Activated T-helper 17 cell treated with anti-CD3 and anti-CD28 coated beads, Interleukin-2, amount 50 U/mL, for 72 hours (primary cell): ENCODE measurements around the gene RIPK1. TPM values are rescaled to one million over a fixed set of nuclear protein-coding genes. Genes with fewer than 3 reads are reported as not detected.
"Not testable (repeated sequence)": the region's sequence is repeated elsewhere in the genome, so short reads cannot be mapped to it uniquely, and the experiment has no call there.

ENCODE experiments used
- ATAC-seq: fragments of 150-1000 bp; cut with Tn5 transposase; replicated peaks from 2 replicates; pipeline ENCODE4 v1.10.0; 2021; ENCODE audit warnings: mild to moderate bottlenecking, moderate library complexity
- H3K27ac Mint-ChIP-seq: one replicate; pipeline ENCODE4 v1.8.0; 2022; ENCODE audit warnings: mixed read lengths
- H3K27me3 Mint-ChIP-seq: one replicate; pipeline ENCODE4 v1.8.0; 2022; ENCODE audit warnings: mixed read lengths
- H3K36me3 Mint-ChIP-seq: one replicate; pipeline ENCODE4 v1.8.0; 2022; ENCODE audit warnings: low read depth, mild to moderate bottlenecking, mixed read lengths
- H3K4me1 Mint-ChIP-seq: one replicate; pipeline ENCODE4 v1.8.0; 2022; ENCODE audit warnings: mixed read lengths
- H3K4me3 Mint-ChIP-seq: one replicate; pipeline ENCODE4 v1.8.0; 2022; ENCODE audit warnings: mild to moderate bottlenecking, mixed read lengths
- H3K9me3 Mint-ChIP-seq: one replicate; pipeline ENCODE4 v1.8.0; 2022; ENCODE audit warnings: mixed read lengths
- total RNA-seq, 2 donors: library from RNA; stranded (reverse); gene quantifications; one replicate each; pipeline ENCODE4 v1.2.3, GENCODE V29; 2022

Gene RIPK1
- total RNA-seq, 2 donors from 2014 or later: 17.5 to 18.2 TPM

GRCh38 chr6:3036861-3037637, 31.2 kb upstream of the RIPK1 start:
- Mint-ChIP-seq H3K27me3 (no peaks in the 10 kb centered on the region), H3K4me1 (no peaks in the 10 kb centered on the region), H3K4me3 (no peak overlapping the region), H3K9me3 (no peaks in the 10 kb centered on the region), H3K36me3 (no peaks in the 10 kb centered on the region), H3K27ac (no peak overlapping the region)
- ATAC-seq: no peak

GRCh38 chr6:3037638-3038365, 30.5 kb upstream of the RIPK1 start:
- H3K36me3 Mint-ChIP-seq: no peaks in the 10 kb centered on the region
- H3K9me3 Mint-ChIP-seq: no peaks in the 10 kb centered on the region
- H3K27me3 Mint-ChIP-seq: no peaks in the 10 kb centered on the region
- H3K27ac Mint-ChIP-seq: no peak overlapping the region
- H3K4me1 Mint-ChIP-seq: no peaks in the 10 kb centered on the region
- no peak for ATAC-seq
- H3K4me3 Mint-ChIP-seq: no peak overlapping the region

- no peaks in the 10 kb centered on the region for H3K27me3 Mint-ChIP-seq
- H3K4me3 Mint-ChIP-seq: no peak overlapping the region
- H3K4me1 Mint-ChIP-seq: no peaks in the 10 kb centered on the region
- H3K9me3 Mint-ChIP-seq: no peaks in the 10 kb centered on the region
- H3K36me3 Mint-ChIP-seq: no peaks in the 10 kb centered on the region
- no peak overlapping the region for H3K27ac Mint-ChIP-seq
- ATAC-seq: no peak
Observed at GRCh38 chr6:3039384-3039783, 28.9 kb upstream of the RIPK1 start.

GRCh38 chr6:3041147-3041546, 27.1 kb upstream of the RIPK1 start:
- Mint-ChIP-seq H3K27ac (no peak overlapping the region), H3K9me3 (no peaks in the 10 kb centered on the region), H3K36me3 (no peaks in the 10 kb centered on the region), H3K4me1 (no peaks in the 10 kb centered on the region), H3K4me3 (no peak overlapping the region), H3K27me3 (no peaks in the 10 kb centered on the region)
- no peak for ATAC-seq

- Mint-ChIP-seq H3K4me1 (no peaks in the 10 kb centered on the region), H3K9me3 (no peaks in the 10 kb centered on the region), H3K27ac (no peak overlapping the region), H3K27me3 (no peaks in the 10 kb centered on the region), H3K4me3 (no peak overlapping the region), H3K36me3 (no peaks in the 10 kb centered on the region)
- ATAC-seq: no peak
Observed at GRCh38 chr6:3041606-3042005, 26.7 kb upstream of the RIPK1 start.

GRCh38 chr6:3045369-3045768, 22.9 kb upstream of the RIPK1 start:
- ATAC-seq: no peak
- Mint-ChIP-seq H3K36me3 (no peaks in the 10 kb centered on the region), H3K27ac (no peak overlapping the region), H3K4me1 (no peaks in the 10 kb centered on the region), H3K9me3 (no peaks in the 10 kb centered on the region), H3K4me3 (no peak overlapping the region), H3K27me3 (no peaks in the 10 kb centered on the region)

- no peak overlapping the region for H3K27ac Mint-ChIP-seq
- no peaks in the 10 kb centered on the region for H3K36me3 Mint-ChIP-seq
- no peak for ATAC-seq
- H3K27me3 Mint-ChIP-seq: no peaks in the 10 kb centered on the region
- no peaks in the 10 kb centered on the region for H3K4me1 Mint-ChIP-seq
- H3K9me3 Mint-ChIP-seq: no peaks in the 10 kb centered on the region
- no peak overlapping the region for H3K4me3 Mint-ChIP-seq
Observed at GRCh38 chr6:3045777-3046176, 22.5 kb upstream of the RIPK1 start.

GRCh38 chr6:3046295-3046694, 22.0 kb upstream of the RIPK1 start:
- no peaks in the 10 kb centered on the region for H3K36me3 Mint-ChIP-seq
- H3K27me3 Mint-ChIP-seq: no peaks in the 10 kb centered on the region
- H3K4me3 Mint-ChIP-seq: no peak overlapping the region
- H3K4me1 Mint-ChIP-seq: no peaks in the 10 kb centered on the region
- no peak for ATAC-seq
- H3K9me3 Mint-ChIP-seq: no peaks in the 10 kb centered on the region
- no peak overlapping the region for H3K27ac Mint-ChIP-seq

GRCh38 chr6:3048009-3048408, 20.3 kb upstream of the RIPK1 start:
- H3K9me3 Mint-ChIP-seq, H3K27ac Mint-ChIP-seq, H3K4me3 Mint-ChIP-seq, H3K27me3 Mint-ChIP-seq, H3K4me1 Mint-ChIP-seq, ATAC-seq, H3K36me3 Mint-ChIP-seq: not testable (repeated sequence)

- Mint-ChIP-seq H3K4me3 (peak overlapping the region; percentile 73), H3K27ac (peak overlapping the region; percentile 9), H3K36me3 (no peaks in the 10 kb centered on the region), H3K4me1 (peaks cover 8% of the 10 kb centered on the region), H3K27me3 (no peaks in the 10 kb centered on the region), H3K9me3 (no peaks in the 10 kb centered on the region)
- no peak for ATAC-seq
Observed at GRCh38 chr6:3052481-3053230, 15.6 kb upstream of the RIPK1 start.

GRCh38 chr6:3053231-3053508, 15.1 kb upstream of the RIPK1 start:
- no peaks in the 10 kb centered on the region for H3K36me3 Mint-ChIP-seq
- H3K4me3 Mint-ChIP-seq: peak overlapping the region; percentile 73
- ATAC-seq: no peak
- H3K27me3 Mint-ChIP-seq: no peaks in the 10 kb centered on the region
- H3K9me3 Mint-ChIP-seq: no peaks in the 10 kb centered on the region
- peak overlapping the region; percentile 9 for H3K27ac Mint-ChIP-seq
- peaks cover 8% of the 10 kb centered on the region for H3K4me1 Mint-ChIP-seq

GRCh38 chr6:3054229-3055157, 13.8 kb upstream of the RIPK1 start:
- H3K4me3 Mint-ChIP-seq: peak overlapping the region; percentile 73
- peaks cover 14% of the 10 kb centered on the region for H3K4me1 Mint-ChIP-seq
- not testable (repeated sequence) for H3K27ac Mint-ChIP-seq

GRCh38 chr6:3055158-3055499, 13.2 kb upstream of the RIPK1 start:
- H3K36me3 Mint-ChIP-seq, H3K9me3 Mint-ChIP-seq, H3K27me3 Mint-ChIP-seq, H3K27ac Mint-ChIP-seq, ATAC-seq: not testable (repeated sequence)
- Mint-ChIP-seq H3K4me3 (peak overlapping the region; percentile 73), H3K4me1 (peaks cover 14% of the 10 kb centered on the region)

More at GRCh38 chr6:3054229-3055157, 13.8 kb upstream of the RIPK1 start:
- not testable (repeated sequence) for H3K27me3 Mint-ChIP-seq, H3K9me3 Mint-ChIP-seq, H3K36me3 Mint-ChIP-seq, ATAC-seq

- no peaks in the 10 kb centered on the region for H3K9me3 Mint-ChIP-seq
- H3K27me3 Mint-ChIP-seq: no peaks in the 10 kb centered on the region
- no peak overlapping the region for H3K27ac Mint-ChIP-seq
- no peak for ATAC-seq
- no peaks in the 10 kb centered on the region for H3K36me3 Mint-ChIP-seq
- peaks cover 14% of the 10 kb centered on the region for H3K4me1 Mint-ChIP-seq
- H3K4me3 Mint-ChIP-seq: no peak overlapping the region
Observed at GRCh38 chr6:3057063-3057770, 11.1 kb upstream of the RIPK1 start.
